NCI-H774 (cell line): ENCODE data around the gene YPEL3.

Source experiments
- DNase-seq: peaks from one replicate; lab custom pipeline; 2025; lab: John Stamatoyannopoulos, UW

The YPEL3 gene

GRCh38 chr16:30069611-30070462, 26.2 kb downstream of the YPEL3 start:
- no peak for DNase-seq

- no peak for DNase-seq
These were observed 27.0 kb downstream of the YPEL3 start for GRCh38 chr16:30068750-30069610.

GRCh38 chr16:30068333-30068732, 27.7 kb downstream of the YPEL3 start:
- no peak for DNase-seq

GRCh38 chr16:30067584-30067916, 28.5 kb downstream of the YPEL3 start:
- no peak for DNase-seq

GRCh38 chr16:30066761-30067583, 29.0 kb downstream of the YPEL3 start:
- no peak for DNase-seq

GRCh38 chr16:30065943-30066760, 29.9 kb downstream of the YPEL3 start:
- DNase-seq, result no peak

GRCh38 chr16:30065102-30065942, 30.7 kb downstream of the YPEL3 start, which contains the start of gene ALDOA:
Gene ALDOA (plus strand): TSS chr16:30065760. CDS start chr16:30066898, 1,138 bp downstream.
- DNase-seq, result peak; percentile 96

GRCh38 chr16:30064729-30065101, 31.3 kb downstream of the YPEL3 start:
- DNase-seq, result no peak

- peak; percentile 57 for DNase-seq
These were observed 31.9 kb downstream of the YPEL3 start for GRCh38 chr16:30063893-30064728.

- no peak for DNase-seq
These were observed 32.6 kb downstream of the YPEL3 start for GRCh38 chr16:30063278-30063892.

GRCh38 chr16:30060836-30061554, 35.0 kb downstream of the YPEL3 start:
- no peak for DNase-seq

- DNase-seq, result no peak
These were observed 35.7 kb downstream of the YPEL3 start for GRCh38 chr16:30060346-30060745.

- no peak for DNase-seq
These were observed 41.0 kb downstream of the YPEL3 start for GRCh38 chr16:30054959-30055553.

GRCh38 chr16:30054451-30054850, 41.6 kb downstream of the YPEL3 start:
- DNase-seq, result no peak

- DNase-seq, result no peak
These were observed 42.5 kb downstream of the YPEL3 start for GRCh38 chr16:30053376-30054015.

- DNase-seq, result peak; percentile 90
These were observed 43.2 kb downstream of the YPEL3 start for GRCh38 chr16:30052671-30053372.

- DNase-seq, result no peak
These were observed 44.5 kb downstream of the YPEL3 start for GRCh38 chr16:30051518-30051917.
